ENCODE data around the gene IDH3A.

DNA sequence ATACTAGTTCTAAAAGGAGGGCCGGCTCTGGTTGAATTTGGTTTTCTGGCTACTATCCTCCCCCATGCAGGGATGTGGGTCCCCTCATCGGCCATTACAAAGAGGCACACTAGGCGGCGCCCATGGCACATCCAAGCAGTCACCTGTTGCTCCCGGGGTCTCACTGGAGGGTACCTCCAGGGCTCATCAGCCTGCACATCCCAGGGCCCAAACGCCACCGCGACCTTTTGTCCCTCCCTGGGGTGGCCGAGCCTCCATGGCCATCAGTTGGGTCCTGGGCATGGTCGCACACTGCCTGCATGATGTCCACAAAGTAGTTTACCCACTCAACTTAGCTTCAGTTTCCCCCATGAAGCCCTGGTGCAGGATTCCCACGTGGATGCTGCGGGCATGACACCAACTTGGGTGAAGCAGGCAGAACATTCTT is 28.3 kb downstream of the IDH3A start:
- peak; percentile 84 for TF ChIP-seq CTCF (conservative IDR thresholded peaks at IDR 0.05; ENCODE audit: low read length)
- TF ChIP-seq EZH2phosphoT487 (IDR thresholded peaks at IDR 0.05; ENCODE audit: borderline replicate concordance, low read depth, low read length): no peak
